ENCODE results near the gene PSTPIP1.

Gene PSTPIP1

DNA sequence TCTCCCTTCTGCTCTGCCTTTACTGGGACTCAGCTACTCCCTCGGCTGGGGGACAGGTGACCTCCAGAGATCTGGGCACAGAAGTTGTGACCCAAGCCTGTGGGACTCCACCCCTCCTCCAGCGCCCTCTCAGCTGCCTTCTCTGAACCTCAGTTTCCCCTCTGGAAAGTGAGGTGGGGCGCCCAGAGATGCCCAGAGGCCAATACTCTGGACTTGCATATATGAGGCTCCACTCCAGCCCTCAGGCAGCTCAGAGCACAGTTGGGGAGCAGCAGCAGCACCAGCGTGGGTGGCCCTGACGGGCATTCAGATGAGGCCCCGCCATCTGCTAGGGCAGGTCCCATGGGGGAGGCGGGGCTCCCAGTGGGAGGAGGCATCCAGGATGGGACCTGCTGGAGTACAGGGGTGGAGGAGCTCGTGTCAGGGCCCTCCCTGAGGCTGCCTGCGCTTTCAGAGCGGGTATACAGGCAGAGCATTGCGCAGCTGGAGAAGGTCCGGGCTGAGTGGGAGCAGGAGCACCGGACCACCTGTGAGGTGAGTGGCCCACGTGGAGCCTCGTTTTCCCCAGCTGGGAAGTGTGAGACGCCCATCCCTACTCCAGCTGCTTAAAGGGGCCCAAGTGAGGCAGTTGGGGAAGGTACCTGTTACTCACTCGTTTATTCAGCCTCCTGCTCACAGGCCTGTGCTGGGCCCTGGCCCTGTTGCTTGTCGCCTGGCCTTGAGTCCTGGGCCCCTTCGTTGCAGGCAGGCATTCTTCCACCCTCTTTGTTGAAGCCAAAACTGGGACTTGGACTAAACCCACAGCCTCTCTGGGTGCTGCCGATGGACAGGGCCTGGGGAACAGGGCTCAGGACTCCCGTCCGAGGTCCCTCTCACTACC lies 35.4 kb downstream of the PSTPIP1 start:
- TF ChIP-seq, protein P1, sequence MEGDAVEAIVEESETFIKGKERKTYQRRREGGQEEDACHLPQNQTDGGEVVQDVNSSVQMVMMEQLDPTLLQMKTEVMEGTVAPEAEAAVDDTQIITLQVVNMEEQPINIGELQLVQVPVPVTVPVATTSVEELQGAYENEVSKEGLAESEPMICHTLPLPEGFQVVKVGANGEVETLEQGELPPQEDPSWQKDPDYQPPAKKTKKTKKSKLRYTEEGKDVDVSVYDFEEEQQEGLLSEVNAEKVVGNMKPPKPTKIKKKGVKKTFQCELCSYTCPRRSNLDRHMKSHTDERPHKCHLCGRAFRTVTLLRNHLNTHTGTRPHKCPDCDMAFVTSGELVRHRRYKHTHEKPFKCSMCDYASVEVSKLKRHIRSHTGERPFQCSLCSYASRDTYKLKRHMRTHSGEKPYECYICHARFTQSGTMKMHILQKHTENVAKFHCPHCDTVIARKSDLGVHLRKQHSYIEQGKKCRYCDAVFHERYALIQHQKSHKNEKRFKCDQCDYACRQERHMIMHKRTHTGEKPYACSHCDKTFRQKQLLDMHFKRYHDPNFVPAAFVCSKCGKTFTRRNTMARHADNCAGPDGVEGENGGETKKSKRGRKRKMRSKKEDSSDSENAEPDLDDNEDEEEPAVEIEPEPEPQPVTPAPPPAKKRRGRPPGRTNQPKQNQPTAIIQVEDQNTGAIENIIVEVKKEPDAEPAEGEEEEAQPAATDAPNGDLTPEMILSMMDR (IDR thresholded peaks at IDR 0.05; ENCODE audit: low read depth, low read length): no peak
- H3K4me3 ChIP-seq (ENCODE audit: low read depth, low read length): no peak overlapping the region

DNA sequence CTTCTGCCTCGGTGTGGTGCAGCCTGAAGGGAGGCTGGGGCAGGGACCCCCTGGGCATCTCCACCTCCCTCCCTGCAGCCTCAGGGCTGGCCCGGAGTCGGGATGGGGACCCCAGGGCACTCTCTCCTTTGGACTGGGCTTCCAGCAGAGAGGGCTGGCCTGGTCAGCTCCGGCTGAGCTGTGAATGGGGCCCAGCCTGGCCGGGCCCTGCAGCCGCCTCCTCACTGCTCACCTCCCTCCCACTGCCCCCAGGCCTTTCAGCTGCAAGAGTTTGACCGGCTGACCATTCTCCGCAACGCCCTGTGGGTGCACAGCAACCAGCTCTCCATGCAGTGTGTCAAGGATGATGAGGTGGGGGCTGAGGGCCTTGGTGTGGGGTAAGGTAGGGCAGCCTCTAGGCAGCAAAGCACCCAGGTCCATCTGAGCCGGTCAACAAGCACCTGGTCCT lies 36.0 kb downstream of the PSTPIP1 start:
- TF ChIP-seq, protein P1 (IDR thresholded peaks at IDR 0.05; ENCODE audit: low read depth, low read length): no peak
- H3K4me3 ChIP-seq (ENCODE audit: low read depth, low read length): no peak overlapping the region

DNA sequence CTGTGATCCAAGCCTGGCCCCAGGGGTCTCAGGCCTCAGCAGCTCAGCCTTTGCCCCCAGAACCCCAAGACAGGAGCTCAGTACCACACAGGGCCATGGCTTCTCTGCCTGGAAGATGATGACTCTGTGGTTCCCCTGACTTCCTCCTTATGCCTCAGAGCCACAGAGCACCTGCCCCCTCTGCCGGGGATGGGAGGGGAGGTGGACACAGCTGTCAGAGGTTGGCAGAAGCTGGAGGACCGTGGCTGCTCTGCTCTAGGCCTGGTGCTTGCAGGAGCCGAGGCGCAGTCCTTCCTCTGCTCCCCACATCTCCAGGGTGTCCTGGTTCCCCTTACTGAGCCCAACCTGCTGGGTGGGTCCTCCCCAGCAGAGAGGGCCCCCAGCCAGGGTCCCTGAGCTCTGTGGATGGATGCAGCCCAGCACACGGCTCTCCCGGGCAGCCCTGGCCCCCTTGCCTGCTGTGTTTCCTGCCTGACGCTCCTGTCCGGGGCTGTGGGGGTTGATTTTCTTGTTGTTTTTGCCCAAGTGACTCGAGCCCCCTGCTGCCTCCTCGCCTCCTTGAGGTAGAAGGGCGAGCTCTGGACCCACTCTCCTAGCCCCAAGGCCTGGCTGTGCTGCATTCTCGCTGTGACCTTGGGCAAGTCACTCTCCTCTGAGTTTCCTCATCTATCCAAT lies 36.6 kb downstream of the PSTPIP1 start:
- TF ChIP-seq, protein P1 (IDR thresholded peaks at IDR 0.05; ENCODE audit: low read depth, low read length): no peak
- H3K4me3 ChIP-seq (ENCODE audit: low read depth, low read length): no peak overlapping the region

DNA sequence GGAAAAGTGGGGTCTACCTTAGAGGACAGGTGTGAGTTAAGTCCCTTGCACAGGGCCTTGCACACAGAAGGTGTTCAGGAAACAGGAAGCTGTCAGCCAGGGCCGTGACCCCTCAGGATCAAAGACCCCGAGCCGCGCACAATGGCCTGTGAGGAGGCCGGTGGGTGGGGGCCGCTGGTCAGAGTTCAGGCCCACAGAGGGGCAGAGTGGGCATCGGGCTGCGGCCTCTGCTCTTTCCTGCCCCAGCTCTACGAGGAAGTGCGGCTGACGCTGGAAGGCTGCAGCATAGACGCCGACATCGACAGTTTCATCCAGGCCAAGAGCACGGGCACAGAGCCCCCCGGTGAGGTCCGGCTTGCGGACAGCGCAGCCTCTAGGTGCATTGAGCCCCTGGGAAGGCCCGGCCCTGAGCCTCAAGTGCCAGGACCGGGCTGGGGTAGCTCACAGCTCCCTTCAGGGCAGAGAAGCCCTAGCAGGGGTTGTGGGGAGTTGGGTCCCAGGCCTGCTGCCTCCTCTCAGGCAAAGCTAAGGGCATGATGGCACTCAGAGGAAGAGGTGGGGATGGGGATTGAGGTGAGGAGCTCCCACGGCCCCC lies 37.2 kb downstream of the PSTPIP1 start:
- TF ChIP-seq, protein P1 (IDR thresholded peaks at IDR 0.05; ENCODE audit: low read depth, low read length): no peak
- H3K4me3 ChIP-seq (ENCODE audit: low read depth, low read length): no peak overlapping the region

DNA sequence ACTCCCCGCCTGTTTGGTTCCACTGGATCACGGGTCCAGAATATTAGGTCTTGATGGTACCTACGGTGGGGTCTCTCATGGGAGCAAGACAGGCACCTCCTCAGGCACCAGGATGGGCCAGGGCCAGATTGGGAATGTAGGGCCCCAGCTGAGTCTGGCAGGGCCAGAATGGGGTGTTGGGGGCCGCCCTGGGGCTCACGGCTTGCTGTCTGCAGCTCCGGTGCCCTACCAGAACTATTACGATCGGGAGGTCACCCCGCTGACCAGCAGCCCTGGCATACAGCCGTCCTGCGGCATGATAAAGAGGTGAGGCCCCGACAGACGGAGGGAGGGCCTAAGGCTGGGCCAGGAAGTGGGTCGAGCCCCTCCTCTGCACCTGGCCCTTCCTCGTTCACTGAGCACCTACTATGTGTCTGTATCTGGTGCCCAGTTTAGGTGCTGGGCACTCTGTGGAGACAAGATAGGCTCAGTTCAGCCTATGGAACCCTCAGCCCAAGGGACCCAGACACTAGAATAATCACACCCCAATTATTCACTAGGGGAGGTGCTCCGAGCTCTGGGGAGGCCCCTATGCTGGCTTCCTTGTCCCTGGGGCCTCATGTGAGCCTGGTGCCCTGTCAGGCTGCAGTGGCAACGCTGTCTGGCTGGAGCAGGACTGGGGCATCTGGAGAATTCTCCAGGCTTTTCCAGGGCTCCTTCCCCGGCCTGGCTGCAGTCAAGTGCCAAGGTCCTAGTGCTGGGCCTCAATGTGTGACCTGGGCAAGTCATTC lies 37.9 kb downstream of the PSTPIP1 start:
- TF ChIP-seq, protein P1 (IDR thresholded peaks at IDR 0.05; ENCODE audit: low read depth, low read length): no peak
- no peak overlapping the region for H3K4me3 ChIP-seq (ENCODE audit: low read depth, low read length)

DNA sequence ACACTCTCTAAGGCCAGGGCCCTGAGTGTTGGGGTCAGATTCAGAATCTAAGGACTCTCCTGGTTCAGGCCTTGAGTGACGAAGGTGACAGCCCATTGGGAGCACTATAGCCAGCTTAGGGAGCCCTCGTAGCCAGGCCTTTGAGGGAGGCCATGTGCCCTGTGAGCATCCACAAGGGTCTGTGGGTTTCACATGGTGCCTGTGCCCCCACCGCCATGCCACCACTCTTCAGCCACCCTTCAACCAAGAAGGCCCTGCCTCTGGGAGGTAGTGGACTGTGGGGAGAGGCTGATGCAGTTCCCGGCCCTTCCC lies 38.4 kb downstream of the PSTPIP1 start:
- TF ChIP-seq, protein P1 (IDR thresholded peaks at IDR 0.05; ENCODE audit: low read depth, low read length): no peak
- no peak overlapping the region for H3K4me3 ChIP-seq (ENCODE audit: low read depth, low read length)
